Left cardiac atrium (tissue), 4 donors: ENCODE measurements around the gene CHRNA5. TPM values are rescaled to one million over a fixed set of nuclear protein-coding genes. Genes with fewer than 3 reads are reported as not detected.

Experiments used
- ATAC-seq, 2 donors: fragments of 200-7000 bp; cut with Tn5 transposase; one replicate each; pipeline ENCODE4 v1.9.1; 2020; ENCODE audit warnings: mild to moderate bottlenecking in 2 of 2, moderate library complexity in 2 of 2
- DNase-seq: peaks from one replicate; pipeline ENCODE4 v3.0.0-alpha.2; 2020
- intact Hi-C, 2 donors: fragments of 100-400 bp; cut with DNase I; formaldehyde crosslinking; loops; one replicate each; pipeline versions ENCODE4 v1.14.1 to v1.15.1; 2022 to 2023
- total RNA-seq, 2 donors: library from RNA; stranded (reverse); fragmentation: NEBNext Ultra II Directional; extraction: Animal tissue kit (Norgen Biotek cat#: 25700); gene quantifications; one replicate each; pipeline ENCODE4 v1.2.1, GENCODE V29; 2021
- donor health status: DM: no; HTN: yes; CAD: no.
- donor health status: DM: no; HTN: yes; CAD: no; lungs with severe emphysema.
- donor health status: DM: yes; HTN: yes; CAD: no.
- donor health status: Dilated cardiomyopathy.

Gene CHRNA5
- total RNA-seq, 2 donors from 2014 or later, result 1.4 to 2.6 TPM

DNA sequence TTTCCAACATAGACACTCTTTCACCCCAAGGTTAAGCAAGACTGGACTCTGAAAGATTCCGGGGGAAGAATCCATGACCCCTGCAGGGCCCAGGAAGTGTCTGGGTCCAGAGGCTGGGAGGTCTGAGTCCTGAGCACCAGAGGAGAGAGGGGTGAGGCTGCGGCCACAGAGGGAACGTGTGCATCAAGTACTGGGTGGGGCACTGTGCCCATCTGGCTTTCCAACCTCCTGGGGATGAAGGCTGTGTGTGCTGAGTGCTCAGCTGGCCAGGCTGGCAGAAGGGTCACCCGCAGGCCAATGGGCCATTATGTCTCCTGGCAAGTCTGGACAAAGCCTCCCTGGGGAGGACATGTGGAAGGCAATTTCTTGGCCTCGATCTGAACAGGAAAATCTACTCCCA lies 52.2 kb downstream of the CHRNA5 start:
- DNase-seq (no peak), ATAC-seq (no peak)
- intact Hi-C loops, result loop anchor here in 1 of 2 donors (5.0 kb wide), 1 partner anchor 90 kb away; no protein-coding TSS in a partner anchor

DNA sequence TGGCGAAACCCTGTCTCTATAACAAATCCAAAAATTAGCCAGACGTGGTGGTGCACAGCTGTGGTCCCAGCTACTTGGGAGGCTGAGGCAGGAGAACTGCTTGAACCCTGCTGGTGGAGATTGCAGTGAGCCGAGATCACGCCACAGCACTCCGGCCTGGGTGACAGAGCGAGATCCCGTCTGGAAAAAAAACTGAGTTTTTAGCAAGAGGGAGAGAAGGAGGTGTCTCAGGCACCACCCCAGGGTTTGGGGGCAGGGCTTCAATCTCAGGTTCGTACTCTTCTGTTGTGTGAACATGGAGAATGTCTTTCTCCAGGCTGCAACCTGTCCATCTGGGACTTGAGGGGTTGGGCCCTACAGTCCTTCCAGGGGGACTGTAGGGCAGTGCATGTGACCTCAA lies 52.7 kb downstream of the CHRNA5 start:
- DNase-seq, result no peak
- intact Hi-C loops, result loop anchor here (1.0 to 5.0 kb wide), 2 partner anchors 89 to 91 kb away; no protein-coding TSS in a partner anchor

DNA sequence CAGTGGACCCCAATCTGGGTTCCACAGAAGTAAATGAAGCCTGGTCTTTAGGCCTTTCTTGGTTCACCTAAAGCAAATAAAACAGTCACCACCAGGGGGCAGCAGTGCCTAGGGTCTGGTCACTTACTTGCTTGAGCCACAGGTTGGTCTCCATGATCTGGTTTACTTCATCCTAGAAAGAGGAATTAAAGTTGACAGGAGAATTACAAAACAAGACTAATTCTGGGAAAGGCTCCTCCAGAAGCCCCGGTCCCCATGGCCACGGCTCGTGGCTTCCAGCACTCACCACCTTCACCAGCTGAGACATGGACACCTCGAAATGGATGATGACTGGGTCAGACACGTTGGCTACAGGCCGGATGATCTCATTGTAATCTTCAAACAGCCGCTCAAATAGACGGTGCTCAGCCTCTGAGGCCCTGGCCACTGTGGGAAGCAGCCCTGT lies 53.2 kb downstream of the CHRNA5 start:
- DNase-seq, result peak; percentile 87
- intact Hi-C loops, result loop anchor here (1.0 to 5.0 kb wide), 2 partner anchors 89 to 91 kb away; no protein-coding TSS in a partner anchor
- peak; percentile 74 to 90 for ATAC-seq

More for the DNA sequence above, 52.7 kb downstream of the CHRNA5 start:
- no peak for ATAC-seq

- intact Hi-C loops, result loop anchor here in 1 of 2 donors (5.0 kb wide), 1 partner anchor 88 kb away; no protein-coding TSS in a partner anchor
- no peak for ATAC-seq
- no peak for DNase-seq
Measured at GRCh38 chr15:78619022-78619950, 54.0 kb downstream of the CHRNA5 start.

GRCh38 chr15:78620021-78620526 lies 54.8 kb downstream of the CHRNA5 start:
- DNase-seq (no peak), ATAC-seq (peak; percentile 22 to 35)
- intact Hi-C loops, result no loop called here

DNA sequence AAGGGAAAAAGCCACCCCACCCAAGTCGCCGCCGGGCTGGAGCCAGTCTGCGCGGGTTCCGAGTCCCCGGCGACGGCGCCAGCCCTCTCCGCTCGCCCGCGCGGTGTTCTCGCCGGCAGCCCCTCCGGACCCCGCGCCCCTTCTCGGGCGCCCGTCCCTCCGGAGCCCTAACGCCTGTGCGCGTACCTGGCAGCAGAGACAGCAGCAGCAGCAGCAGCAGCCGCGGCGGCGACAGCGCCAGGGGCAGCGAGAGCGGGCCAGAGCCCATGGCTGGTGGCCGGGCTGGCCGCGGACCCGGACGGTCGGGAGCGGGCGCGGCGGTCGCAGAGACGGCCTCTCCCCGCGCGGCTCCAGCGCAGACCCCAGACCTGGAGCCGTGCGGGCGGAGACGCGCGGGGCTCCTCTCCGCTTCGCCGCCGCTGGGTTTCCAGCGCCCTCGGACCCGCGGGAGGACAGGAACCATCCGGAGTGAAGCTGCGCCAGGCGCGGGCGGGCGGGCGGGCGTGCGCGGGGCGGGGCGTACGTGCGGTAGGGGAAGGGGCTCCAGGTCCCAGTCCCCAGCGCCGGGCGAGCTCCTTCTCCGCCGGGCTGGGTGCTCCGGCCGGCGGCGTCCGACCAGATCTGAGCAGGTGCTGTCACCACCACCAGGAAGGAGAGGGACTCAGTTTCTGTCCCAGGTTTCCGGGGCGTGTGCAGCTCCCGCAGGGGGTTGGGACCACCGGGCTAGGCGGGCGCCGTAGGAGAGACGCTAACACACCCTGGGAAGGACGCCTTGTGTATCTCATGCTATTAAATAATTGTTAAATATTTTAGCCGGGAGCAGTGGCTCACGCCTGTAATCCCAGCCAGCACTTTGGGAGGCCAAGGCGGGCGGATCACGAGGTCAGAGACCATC lies 55.5 kb downstream of the CHRNA5 start, which contains the start of gene CHRNA3:
CHRNA3 (minus strand) TSS at position 470 of the 895 bp plus-strand sequence; CDS start at position 268, 202 bp downstream.
- intact Hi-C loops, result no loop called here
- no peak for DNase-seq
- peak; percentile 4 to 16 for ATAC-seq

GRCh38 chr15:78621810-78622402 lies 56.6 kb downstream of the CHRNA5 start:
- ATAC-seq (no peak), DNase-seq (no peak)
- intact Hi-C loops, result no loop called here

GRCh38 chr15:78623786-78624497 lies 58.6 kb downstream of the CHRNA5 start:
- intact Hi-C loops, result no loop called here
- no peak for DNase-seq
- no peak for ATAC-seq

DNA sequence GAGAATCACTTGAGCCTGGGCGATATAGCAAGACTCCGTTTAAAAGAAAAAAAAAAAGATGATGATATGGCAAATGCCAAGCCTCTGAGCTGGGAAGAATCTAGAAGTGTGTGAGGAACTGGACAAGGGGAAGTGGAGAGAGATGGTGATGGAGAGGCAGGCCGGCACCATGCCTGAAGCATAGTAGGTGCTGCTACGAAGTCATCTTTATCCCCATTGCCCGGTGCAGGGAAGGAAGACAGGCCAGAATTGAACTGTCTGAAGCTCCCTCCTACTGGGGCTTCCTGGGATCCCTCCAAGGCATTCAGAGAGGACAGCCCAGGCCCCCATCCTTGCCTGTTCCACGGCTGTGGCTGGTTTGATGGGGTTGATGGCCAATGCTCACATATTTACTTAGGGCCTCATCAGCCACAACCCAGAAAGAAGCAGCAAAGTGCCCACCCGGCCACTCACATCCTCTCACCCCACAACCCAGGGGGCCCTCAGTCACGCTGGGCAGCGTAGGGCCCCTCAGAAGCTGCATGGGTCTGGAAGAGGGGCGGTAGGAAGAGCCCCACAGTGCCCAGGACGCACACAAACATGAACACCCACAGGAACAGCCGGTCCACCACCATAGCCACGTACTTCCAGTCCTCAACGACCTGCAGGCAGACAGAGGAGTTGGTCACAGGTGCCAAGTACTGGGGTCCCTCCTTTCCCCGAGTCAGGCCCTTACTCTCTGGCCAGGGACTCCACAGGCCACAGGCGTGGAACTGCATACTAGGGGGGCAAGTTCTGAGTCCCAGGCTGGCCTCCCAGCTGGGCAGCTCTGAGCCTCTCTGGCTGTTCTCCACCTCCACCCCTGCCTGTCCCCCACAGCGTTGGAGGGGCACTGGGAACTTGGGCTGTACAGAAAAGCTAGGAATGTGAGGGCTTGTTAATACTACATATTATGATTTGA lies 59.6 kb downstream of the CHRNA5 start:
- intact Hi-C loops, result no loop called here
- DNase-seq (no peak), ATAC-seq (no peak)

DNA sequence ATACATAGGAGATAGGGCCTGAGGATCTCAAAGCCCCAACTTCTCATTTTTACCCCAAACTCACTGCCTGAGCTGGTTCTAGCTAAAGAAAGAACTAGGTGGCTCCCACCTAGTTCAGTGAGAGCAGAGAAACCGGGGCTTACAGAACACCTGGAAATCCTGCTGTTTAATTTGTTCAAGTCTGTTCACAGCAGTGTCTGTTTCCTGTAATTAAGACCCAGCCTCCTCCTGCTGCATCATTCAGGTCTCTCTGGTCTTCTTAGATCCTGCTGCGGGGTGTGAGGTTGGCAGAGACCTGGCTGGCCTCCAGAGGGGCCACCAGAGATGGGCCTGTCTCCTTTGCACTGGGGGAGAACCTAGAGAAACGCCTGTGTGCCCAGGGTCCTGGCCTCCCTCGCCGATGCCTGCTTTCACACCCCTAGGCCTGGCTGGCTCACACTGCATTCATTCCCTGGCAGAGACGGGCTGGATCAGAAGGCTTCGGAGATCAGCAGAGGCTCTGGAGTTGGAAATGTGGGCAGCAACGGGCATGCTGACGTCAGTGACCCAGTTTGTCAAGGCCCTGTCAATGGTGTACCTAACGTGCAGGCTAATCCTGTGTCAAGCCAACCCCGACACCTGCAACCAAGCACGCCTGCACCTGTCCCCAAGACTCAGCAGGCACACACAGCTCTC lies 60.4 kb downstream of the CHRNA5 start:
- ATAC-seq (no peak), DNase-seq (no peak)
- intact Hi-C loops, result no loop called here

DNA sequence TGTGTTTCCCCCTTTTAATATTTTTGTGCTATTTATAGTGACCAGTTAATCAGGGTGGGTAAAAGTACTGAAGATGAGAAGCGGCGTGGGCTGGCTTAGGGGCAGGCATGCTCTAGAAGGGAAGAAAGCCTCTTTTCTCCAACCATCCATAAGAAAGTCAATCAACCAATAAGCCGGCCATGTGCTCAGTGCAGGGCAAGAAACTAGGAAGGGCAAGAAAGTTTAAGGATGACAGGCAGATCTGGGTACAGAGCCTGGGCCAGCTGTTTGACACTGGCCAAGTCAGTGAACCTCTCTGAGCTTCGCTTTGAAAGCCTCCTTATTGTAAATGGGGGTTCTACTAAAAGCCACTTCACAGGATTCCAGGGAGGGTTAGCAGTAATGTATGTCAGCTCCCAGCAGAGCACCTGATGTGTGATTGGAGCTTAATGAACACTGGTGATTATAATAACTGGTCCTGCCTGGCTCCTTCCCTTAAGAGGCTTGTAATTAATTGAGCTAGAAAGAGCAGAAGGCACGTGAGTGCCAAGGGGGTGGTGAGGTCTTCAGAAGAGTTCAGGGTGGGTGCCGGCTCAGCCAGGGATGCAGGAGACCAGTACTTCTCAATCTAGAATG lies 61.2 kb downstream of the CHRNA5 start:
- DNase-seq, result no peak
- no peak for ATAC-seq
- intact Hi-C loops, result no loop called here

- DNase-seq, result no peak
- intact Hi-C loops, result no loop called here
- ATAC-seq, result no peak
Measured at GRCh38 chr15:78627348-78627747, 62.0 kb downstream of the CHRNA5 start.

- DNase-seq, result no peak
- no peak for ATAC-seq
- intact Hi-C loops, result no loop called here
Measured at GRCh38 chr15:78628227-78628626, 62.9 kb downstream of the CHRNA5 start.

GRCh38 chr15:78629031-78629715 lies 63.9 kb downstream of the CHRNA5 start:
- intact Hi-C loops, result no loop called here
- ATAC-seq, result no peak
- no peak for DNase-seq

DNA sequence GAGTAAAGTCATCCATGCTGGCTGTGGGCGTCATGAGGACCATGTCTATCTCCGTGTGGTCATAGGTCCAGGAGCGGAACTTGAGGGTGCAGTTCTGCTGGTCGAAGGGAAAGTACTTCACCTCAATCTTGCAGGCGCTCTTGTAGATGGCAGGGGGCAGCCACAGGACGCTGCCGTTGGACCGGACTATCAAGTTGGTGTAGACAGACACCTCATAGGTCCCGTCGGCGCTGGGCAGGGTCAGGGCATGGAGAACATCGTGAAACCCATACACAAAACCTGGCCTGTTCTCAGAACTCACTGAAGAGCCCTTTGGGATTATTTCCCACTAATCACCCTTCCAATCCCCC lies 64.4 kb downstream of the CHRNA5 start:
- intact Hi-C loops, result no loop called here
- no peak for ATAC-seq
- no peak for DNase-seq
